Measurements from ENCODE around the gene NUP42.
"Not testable (repeated sequence)": the region's sequence is repeated elsewhere in the genome, so short reads cannot be mapped to it uniquely, and the experiment has no call there.

Gene NUP42

GRCh38 chr7:23205577-23205908 lies 23.7 kb downstream of the NUP42 start:
- DNase-seq: no peak

- no peak for DNase-seq
Measured at GRCh38 chr7:23205909-23206767, 24.3 kb downstream of the NUP42 start.

GRCh38 chr7:23207021-23207420 lies 25.2 kb downstream of the NUP42 start:
- no peak for DNase-seq

GRCh38 chr7:23207884-23208283 lies 26.0 kb downstream of the NUP42 start:
- no peak for DNase-seq

- DNase-seq: no peak
Measured at GRCh38 chr7:23208316-23208715, 26.5 kb downstream of the NUP42 start.

- no peak for DNase-seq
Measured at GRCh38 chr7:23210506-23210905, 28.7 kb downstream of the NUP42 start.

GRCh38 chr7:23211589-23211988 lies 29.7 kb downstream of the NUP42 start:
- no peak for DNase-seq

- no peak for DNase-seq
Measured at GRCh38 chr7:23212395-23212794, 30.5 kb downstream of the NUP42 start.

GRCh38 chr7:23212841-23213240 lies 31.0 kb downstream of the NUP42 start:
- DNase-seq: no peak

GRCh38 chr7:23213755-23214154 lies 31.9 kb downstream of the NUP42 start:
- DNase-seq: no peak

GRCh38 chr7:23214423-23214822 lies 32.6 kb downstream of the NUP42 start:
- DNase-seq: no peak

- DNase-seq: no peak
Measured at GRCh38 chr7:23214938-23215337, 33.1 kb downstream of the NUP42 start.

GRCh38 chr7:23216021-23216420 lies 34.2 kb downstream of the NUP42 start:
- DNase-seq: no peak

GRCh38 chr7:23218196-23218595 lies 36.3 kb downstream of the NUP42 start:
- DNase-seq: no peak

- DNase-seq: no peak
Measured at GRCh38 chr7:23220690-23221305, 39.0 kb downstream of the NUP42 start.

GRCh38 chr7:23222439-23223030 lies 40.7 kb downstream of the NUP42 start:
- no peak for DNase-seq

- DNase-seq: not testable (repeated sequence)
Measured at GRCh38 chr7:23224364-23224763, 42.5 kb downstream of the NUP42 start.

GRCh38 chr7:23226844-23227450 lies 45.1 kb downstream of the NUP42 start:
- DNase-seq: no peak

GRCh38 chr7:23228412-23228811 lies 46.6 kb downstream of the NUP42 start:
- DNase-seq: no peak

GRCh38 chr7:23230641-23231101 lies 48.8 kb downstream of the NUP42 start:
- DNase-seq: no peak

GRCh38 chr7:23232966-23233365 lies 51.1 kb downstream of the NUP42 start:
- DNase-seq: no peak

GRCh38 chr7:23234569-23235296 lies 52.9 kb downstream of the NUP42 start:
- DNase-seq: no peak

- DNase-seq: no peak
Measured at GRCh38 chr7:23235813-23236221, 54.0 kb downstream of the NUP42 start.

All from NK-92 treated with Interleukin-12 subunit alpha and Interleukin-12 subunit beta, amount 100 ng/mL, for 24 hours (cell line).